RPMI7951 (cell line): ENCODE data around the gene MYL9. TPM values are rescaled to one million over a fixed set of nuclear protein-coding genes. Genes with fewer than 3 reads are reported as not detected.
"Not testable (repeated sequence)": the region's sequence is repeated elsewhere in the genome, so short reads cannot be mapped to it uniquely, and the experiment has no call there.

Experiments
- DNase-seq: peaks from one replicate; pipeline ENCODE4 v3.0.0-alpha.2; 2012; ENCODE audit warnings: low read depth
- total RNA-seq: library from RNA; depleted of rRNA; stranded (reverse); fragments of >200 nt; shearing (Covaris generic); gene quantifications from 2 replicates; pipeline ENCODE4 v1.2.3, GENCODE V29; 2014; rRNA removed

Gene MYL9
- 17.4 and 20.3 TPM in 2 replicates for total RNA-seq

DNA sequence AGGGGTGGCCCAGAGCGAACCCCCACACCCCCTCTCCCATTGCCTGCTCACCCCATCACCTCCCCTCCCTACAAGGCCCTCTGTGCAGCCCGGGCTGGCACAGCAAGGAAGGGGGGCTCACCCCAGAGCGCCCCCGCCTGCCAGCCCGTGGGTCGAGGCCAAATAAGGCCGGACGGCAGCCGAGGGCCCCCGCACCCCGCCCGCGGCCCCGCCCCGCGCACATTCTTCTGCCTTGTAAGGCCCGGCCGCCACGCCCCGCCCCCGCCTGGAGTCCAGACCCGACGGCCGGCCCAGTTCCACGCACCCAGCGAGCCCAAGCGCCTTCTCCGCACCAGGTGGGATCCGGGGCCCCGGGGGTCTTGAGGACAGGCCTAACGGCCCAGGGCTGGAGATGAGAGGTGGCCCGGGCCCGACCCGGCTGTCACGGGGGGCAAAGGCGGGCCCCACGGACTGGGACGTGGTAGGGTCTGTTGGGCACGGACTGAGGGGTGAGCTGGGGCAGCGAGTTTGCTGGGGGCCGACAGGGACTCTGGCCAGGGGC is at the start of gene MYL9:
MYL9 (plus strand) TSS at position 293 of the 541 bp plus-strand sequence. CDS start 3,366 bp downstream, outside the sequence.
- peak; percentile 64 for DNase-seq

- DNase-seq: peak; percentile 70
Observed at GRCh38 chr20:36491901-36492617, 49.3 kb upstream of the MYL9 start.

DNA sequence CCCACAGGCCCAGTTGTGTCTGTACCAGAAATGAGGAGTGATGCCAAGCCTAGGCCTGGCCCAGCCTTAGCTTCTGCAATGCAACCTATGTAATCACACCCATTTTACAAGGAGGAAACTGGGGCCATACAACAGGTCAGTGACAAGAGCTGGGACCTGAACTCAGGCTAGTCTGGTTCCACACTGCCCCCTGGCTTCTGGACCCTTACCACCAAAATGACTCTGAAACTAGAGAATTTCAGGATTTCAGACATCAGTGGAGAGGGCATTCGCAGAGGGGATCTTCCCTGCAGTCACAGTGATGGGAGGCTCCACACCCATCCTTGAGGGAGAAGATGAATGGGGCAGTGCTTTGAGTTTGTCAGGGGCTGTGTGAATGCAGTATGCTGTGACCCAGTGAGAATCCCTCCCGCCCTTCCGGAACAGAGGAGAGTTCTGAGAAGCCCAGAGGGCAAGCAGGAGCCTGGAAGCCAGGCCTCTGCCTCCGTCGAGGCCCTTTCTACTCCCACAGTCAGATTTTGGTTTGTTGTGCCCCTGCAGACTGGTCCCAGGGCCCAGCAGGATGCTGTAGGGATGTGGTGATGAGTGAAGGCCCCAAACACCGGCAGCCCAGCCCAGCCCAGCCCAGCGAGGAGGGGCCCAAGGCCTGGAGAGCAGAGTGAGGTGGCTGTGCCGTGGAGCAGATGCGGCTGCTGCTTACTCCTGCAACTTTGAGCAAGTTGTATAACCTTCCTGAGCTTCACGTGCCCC is 48.1 kb upstream of the MYL9 start:
- no peak for DNase-seq

- peak; percentile 24 for DNase-seq
Observed at GRCh38 chr20:36493801-36494114, 47.6 kb upstream of the MYL9 start.

GRCh38 chr20:36496707-36497669 is 44.3 kb upstream of the MYL9 start:
- DNase-seq: no peak

GRCh38 chr20:36497856-36498255 is 43.5 kb upstream of the MYL9 start:
- no peak for DNase-seq

DNA sequence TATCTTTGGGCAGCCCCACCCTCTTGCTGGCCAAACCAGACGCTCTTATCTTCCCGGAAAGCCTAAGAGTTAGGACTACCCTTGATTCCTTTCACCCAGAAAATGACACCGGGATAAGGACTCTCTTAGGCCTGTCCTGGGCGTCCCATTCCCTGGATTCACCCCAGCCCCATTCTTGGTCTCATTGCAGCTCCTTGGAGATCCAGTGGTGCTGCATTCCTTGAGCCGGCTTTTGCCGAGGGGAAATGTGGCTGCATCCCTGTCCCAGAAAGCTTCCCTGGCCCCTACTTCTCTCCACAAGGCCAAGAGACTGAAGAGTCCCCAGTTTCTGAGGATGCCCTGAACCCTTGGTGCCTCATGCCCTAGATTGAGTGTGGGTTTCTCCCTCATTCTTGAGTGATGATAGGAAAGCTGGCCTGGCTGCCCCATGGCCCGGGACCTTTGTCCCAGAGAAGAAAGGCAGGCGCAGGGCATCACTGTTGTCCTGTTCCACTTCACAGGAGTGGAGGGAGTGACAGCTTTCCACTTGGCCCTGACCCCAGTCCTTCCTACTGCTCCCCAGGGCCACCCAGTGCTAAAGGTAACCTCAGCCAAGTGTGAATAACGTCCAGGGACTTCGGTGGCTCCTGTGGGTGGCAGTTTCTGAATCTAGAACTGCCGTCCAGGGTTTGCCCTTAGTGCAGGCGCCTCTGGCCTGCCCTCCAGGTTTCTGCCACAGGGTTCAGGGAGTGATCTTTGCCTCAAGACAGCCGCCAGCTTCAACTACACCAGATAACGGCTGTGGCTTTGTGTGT is 42.7 kb upstream of the MYL9 start:
- no peak for DNase-seq

- no peak for DNase-seq
Observed at GRCh38 chr20:36499211-36499610, 42.1 kb upstream of the MYL9 start.

GRCh38 chr20:36499723-36500501 is 41.4 kb upstream of the MYL9 start:
- no peak for DNase-seq

- no peak for DNase-seq
Observed at GRCh38 chr20:36501367-36502006, 39.8 kb upstream of the MYL9 start.

GRCh38 chr20:36504295-36504694 is 37.0 kb upstream of the MYL9 start:
- DNase-seq: no peak

DNA sequence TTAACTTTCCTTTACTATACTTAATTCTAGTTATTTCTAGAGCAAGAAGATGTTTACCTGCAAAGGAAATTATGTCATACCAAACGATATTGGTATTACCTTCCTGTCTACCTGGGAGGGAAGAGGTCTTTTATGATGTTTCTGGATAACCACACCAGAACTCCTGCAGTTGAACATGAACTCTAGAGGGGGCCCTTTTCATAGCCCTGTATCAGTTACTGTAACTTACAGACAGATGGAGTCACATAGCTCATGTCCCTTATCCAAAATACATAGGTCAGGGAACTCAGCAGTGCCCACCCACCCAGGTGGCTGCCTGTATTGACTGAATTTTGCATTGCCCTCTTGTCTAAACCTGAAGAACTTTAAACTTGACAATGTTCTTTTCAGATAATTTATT is 35.1 kb upstream of the MYL9 start:
- no peak for DNase-seq

GRCh38 chr20:36507746-36508145 is 33.6 kb upstream of the MYL9 start:
- no peak for DNase-seq

GRCh38 chr20:36519012-36519719 is 22.2 kb upstream of the MYL9 start:
- no peak for DNase-seq

- no peak for DNase-seq
Observed at GRCh38 chr20:36519944-36520343, 21.4 kb upstream of the MYL9 start.

DNA sequence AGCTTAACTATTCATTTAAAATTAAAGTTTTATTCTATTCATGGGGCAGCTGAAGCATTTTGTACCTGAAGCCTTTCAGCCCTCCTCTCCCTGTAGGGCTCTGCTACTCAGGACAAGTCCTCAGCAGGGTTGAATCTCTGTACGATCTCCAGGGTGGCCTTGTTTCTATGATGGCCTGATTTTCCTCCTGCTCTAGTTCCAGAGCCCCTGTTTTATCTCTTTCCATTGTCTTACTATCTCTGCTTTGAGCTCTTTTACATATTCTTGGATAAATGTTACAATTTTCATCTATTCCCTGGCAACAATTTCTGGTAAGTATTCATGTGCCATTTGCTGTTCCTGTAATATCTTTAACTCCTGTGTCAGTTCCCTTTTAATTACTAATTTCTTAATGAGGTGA is 19.8 kb upstream of the MYL9 start:
- no peak for DNase-seq

- DNase-seq: not testable (repeated sequence)
Observed at GRCh38 chr20:36522412-36522811, 18.9 kb upstream of the MYL9 start.

DNA sequence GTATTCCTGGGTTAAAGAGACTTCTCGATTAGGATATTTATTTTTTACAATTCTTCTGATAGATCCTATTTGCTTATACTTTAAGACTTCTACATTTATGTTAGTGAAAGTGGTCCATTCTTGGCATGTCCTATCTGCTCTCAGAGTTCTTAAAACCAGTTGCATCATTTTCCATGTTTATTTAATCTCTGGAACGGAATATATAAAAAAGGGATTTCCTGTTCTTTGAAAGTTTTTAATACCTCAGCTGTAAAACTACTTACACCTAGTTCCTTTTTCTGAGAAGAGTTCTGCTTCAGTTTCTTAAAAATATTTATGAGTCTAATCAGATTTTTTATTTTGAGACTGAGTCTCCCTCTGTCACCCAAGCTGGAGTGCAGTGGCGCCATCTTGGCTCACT is 18.0 kb upstream of the MYL9 start:
- no peak for DNase-seq
